WTC11 (cell line): ENCODE data around the gene RPL18A. TPM values are rescaled to one million over a fixed set of nuclear protein-coding genes. Genes with fewer than 3 reads are reported as not detected.

Experiments used
- CBFB ChIP-seq: sonication (generic); formaldehyde crosslinking; IDR thresholded peaks from 2 replicates; pipeline ENCODE4 v1.8.1; 2022; ENCODE audit warnings: mild to moderate bottlenecking, low read depth, missing genetic modification reagents
- ERG ChIP-seq: fragments of 250-450 bp; sonication (Bioruptor Pico); IDR thresholded peaks from 2 replicates; pipeline ENCODE4 v1.8.0; 2021; ENCODE audit warnings: mild to moderate bottlenecking
- FOXJ3 ChIP-seq: sonication (generic); formaldehyde crosslinking; IDR thresholded peaks from 2 replicates; pipeline ENCODE4 v1.9.0; 2021; ENCODE audit warnings: missing genetic modification reagents, mild to moderate bottlenecking, borderline replicate concordance
- FOXK1 ChIP-seq: sonication (generic); formaldehyde crosslinking; IDR thresholded peaks from 2 replicates; pipeline ENCODE4 v1.8.0; 2022; ENCODE audit warnings: mild to moderate bottlenecking, moderate library complexity, missing genetic modification reagents
- FOXP4 ChIP-seq: sonication (generic); formaldehyde crosslinking; IDR thresholded peaks from 2 replicates; pipeline ENCODE4 v1.8.0; 2022; ENCODE audit warnings: mild to moderate bottlenecking, missing genetic modification reagents
- JAZF1 ChIP-seq: fragments of 250-450 bp; sonication (Bioruptor Pico); IDR thresholded peaks from 2 replicates; pipeline ENCODE4 v1.9.0; 2021; ENCODE audit warnings: moderate library complexity, mild to moderate bottlenecking, inconsistent platforms
- MAX ChIP-seq: sonication (generic); formaldehyde crosslinking; IDR thresholded peaks from 2 replicates; pipeline ENCODE4 v1.8.0; 2022; ENCODE audit warnings: mild to moderate bottlenecking, missing genetic modification reagents
- MYBL2 ChIP-seq: sonication (generic); formaldehyde crosslinking; IDR thresholded peaks from 2 replicates; pipeline ENCODE4 v1.8.1; 2023; ENCODE audit warnings: mild to moderate bottlenecking, moderate library complexity, missing genetic modification reagents
- NFE2L1 ChIP-seq: sonication (generic); formaldehyde crosslinking; IDR thresholded peaks from 2 replicates; pipeline ENCODE4 v1.8.1; 2023; ENCODE audit warnings: missing genetic modification reagents
- NR3C1 ChIP-seq: sonication (generic); formaldehyde crosslinking; conservative IDR thresholded peaks from 2 replicates; pipeline ENCODE4 v1.8.1; 2023; ENCODE audit warnings: low read depth, mild to moderate bottlenecking, missing genetic modification reagents
- RORB ChIP-seq: fragments of 250-450 bp; sonication (Bioruptor Pico); IDR thresholded peaks from 2 replicates; pipeline ENCODE4 v1.9.0; 2021; ENCODE audit warnings: mild to moderate bottlenecking
- SOX15 ChIP-seq: fragments of 250-450 bp; sonication (Bioruptor Pico); IDR thresholded peaks from 2 replicates; pipeline ENCODE4 v1.9.0; 2021; ENCODE audit warnings: mild to moderate bottlenecking
- SP1 ChIP-seq: sonication (generic); formaldehyde crosslinking; conservative IDR thresholded peaks from 2 replicates; pipeline ENCODE4 v1.8.1; 2022; ENCODE audit warnings: missing genetic modification reagents
- STAT6 ChIP-seq: sonication (generic); formaldehyde crosslinking; conservative IDR thresholded peaks from 2 replicates; pipeline ENCODE4 v1.8.1; 2023; ENCODE audit warnings: mild to moderate bottlenecking, low read depth, missing genetic modification reagents, moderate library complexity
- TCF7 ChIP-seq: sonication (generic); formaldehyde crosslinking; IDR thresholded peaks from 2 replicates; pipeline ENCODE4 v1.8.0; 2022; ENCODE audit warnings: mild to moderate bottlenecking, low read depth, missing genetic modification reagents, moderate library complexity
- TP53 ChIP-seq: sonication (generic); formaldehyde crosslinking; IDR thresholded peaks from 2 replicates; pipeline ENCODE4 v1.8.1; 2023; ENCODE audit warnings: mild to moderate bottlenecking, missing genetic modification reagents
- ZBTB21 ChIP-seq: sonication (generic); formaldehyde crosslinking; IDR thresholded peaks from 2 replicates; pipeline ENCODE4 v1.8.1; 2023; ENCODE audit warnings: mild to moderate bottlenecking, missing genetic modification reagents, borderline replicate concordance
- ZNF317 ChIP-seq: sonication (generic); formaldehyde crosslinking; IDR thresholded peaks from 2 replicates; pipeline ENCODE4 v1.8.1; 2023; ENCODE audit warnings: low read depth, mild to moderate bottlenecking, moderate library complexity, missing genetic modification reagents, borderline replicate concordance
- total RNA-seq: library from RNA; stranded (reverse); gene quantifications from 3 replicates; pipeline ENCODE4 v1.2.3, GENCODE V29; 2021
- TF ChIP-seq, protein P1 (sequence below): sonication (generic); formaldehyde crosslinking; IDR thresholded peaks from 2 replicates; pipeline ENCODE4 v1.8.1; 2022; ENCODE audit warnings: low read depth, mild to moderate bottlenecking, moderate library complexity, missing genetic modification reagents, borderline replicate concordance
- TF ChIP-seq, protein P2 (sequence below): sonication (generic); formaldehyde crosslinking; IDR thresholded peaks from 2 replicates; pipeline ENCODE4 v1.8.0; 2022; ENCODE audit warnings: mild to moderate bottlenecking, missing genetic modification reagents
- TF ChIP-seq, protein P3 (sequence below): fragments of 250-450 bp; sonication (Bioruptor Pico); IDR thresholded peaks from 2 replicates; pipeline ENCODE4 v1.9.0; 2021; ENCODE audit warnings: moderate library complexity, mild to moderate bottlenecking, inconsistent platforms, borderline replicate concordance
- TF ChIP-seq, protein P4 (sequence below): sonication (generic); formaldehyde crosslinking; IDR thresholded peaks from 2 replicates; pipeline ENCODE4 v1.8.1; 2023; ENCODE audit warnings: mild to moderate bottlenecking, missing genetic modification reagents, borderline replicate concordance
- TF ChIP-seq, protein P5 (sequence below): sonication (generic); formaldehyde crosslinking; IDR thresholded peaks from 2 replicates; pipeline ENCODE4 v1.8.0; 2023; ENCODE audit warnings: mild to moderate bottlenecking, missing genetic modification reagents

Gene RPL18A
- total RNA-seq, 1 experiment from 2014 or later = 2,950 TPM

GRCh38 chr19:17829855-17830566, 29.7 kb upstream of the RPL18A start (continued):
- TF ChIP-seq, protein P1, sequence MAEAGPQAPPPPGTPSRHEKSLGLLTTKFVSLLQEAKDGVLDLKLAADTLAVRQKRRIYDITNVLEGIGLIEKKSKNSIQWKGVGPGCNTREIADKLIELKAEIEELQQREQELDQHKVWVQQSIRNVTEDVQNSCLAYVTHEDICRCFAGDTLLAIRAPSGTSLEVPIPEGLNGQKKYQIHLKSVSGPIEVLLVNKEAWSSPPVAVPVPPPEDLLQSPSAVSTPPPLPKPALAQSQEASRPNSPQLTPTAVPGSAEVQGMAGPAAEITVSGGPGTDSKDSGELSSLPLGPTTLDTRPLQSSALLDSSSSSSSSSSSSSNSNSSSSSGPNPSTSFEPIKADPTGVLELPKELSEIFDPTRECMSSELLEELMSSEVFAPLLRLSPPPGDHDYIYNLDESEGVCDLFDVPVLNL = no peak
- TF ChIP-seq SP1 (peak; percentile 81), FOXK1 (no peak), NFE2L1 (CRISPR knock-in tag) (no peak), ZNF317 (CRISPR knock-in tag) (no peak), TP53 (CRISPR knock-in tag) (no peak), NR3C1 (CRISPR knock-in tag) (no peak), STAT6 (no peak), ZBTB21 (CRISPR knock-in tag) (no peak), FOXJ3 (CRISPR knock-in tag) (no peak), RORB (CRISPR knock-in tag) (no peak), JAZF1 (no peak), TCF7 (0 out of 2 replicates have a peak, but pooled peaks have one; percentile 44), ERG (CRISPR knock-in tag) (no peak), MYBL2 (no peak; the same call in 1 of the 2 replicates), SOX15 (CRISPR knock-in tag) (no peak), MAX (CRISPR knock-in tag) (peak; percentile 77), CBFB (CRISPR knock-in tag) (no peak), FOXP4 (CRISPR knock-in tag) (no peak)
- TF ChIP-seq, protein P2, sequence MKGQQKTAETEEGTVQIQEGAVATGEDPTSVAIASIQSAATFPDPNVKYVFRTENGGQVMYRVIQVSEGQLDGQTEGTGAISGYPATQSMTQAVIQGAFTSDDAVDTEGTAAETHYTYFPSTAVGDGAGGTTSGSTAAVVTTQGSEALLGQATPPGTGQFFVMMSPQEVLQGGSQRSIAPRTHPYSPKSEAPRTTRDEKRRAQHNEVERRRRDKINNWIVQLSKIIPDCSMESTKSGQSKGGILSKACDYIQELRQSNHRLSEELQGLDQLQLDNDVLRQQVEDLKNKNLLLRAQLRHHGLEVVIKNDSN (CRISPR knock-in tag) = peak; percentile 57; the same call in 1 of the 2 replicates
- TF ChIP-seq, protein P3, sequence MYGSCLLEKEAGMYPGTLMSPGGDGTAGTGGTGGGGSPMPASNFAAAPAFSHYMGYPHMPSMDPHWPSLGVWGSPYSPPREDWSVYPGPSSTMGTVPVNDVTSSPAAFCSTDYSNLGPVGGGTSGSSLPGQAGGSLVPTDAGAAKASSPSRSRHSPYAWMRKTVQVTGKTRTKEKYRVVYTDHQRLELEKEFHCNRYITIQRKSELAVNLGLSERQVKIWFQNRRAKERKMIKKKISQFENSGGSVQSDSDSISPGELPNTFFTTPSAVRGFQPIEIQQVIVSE (CRISPR knock-in tag) = no peak
- TF ChIP-seq, protein P4, sequence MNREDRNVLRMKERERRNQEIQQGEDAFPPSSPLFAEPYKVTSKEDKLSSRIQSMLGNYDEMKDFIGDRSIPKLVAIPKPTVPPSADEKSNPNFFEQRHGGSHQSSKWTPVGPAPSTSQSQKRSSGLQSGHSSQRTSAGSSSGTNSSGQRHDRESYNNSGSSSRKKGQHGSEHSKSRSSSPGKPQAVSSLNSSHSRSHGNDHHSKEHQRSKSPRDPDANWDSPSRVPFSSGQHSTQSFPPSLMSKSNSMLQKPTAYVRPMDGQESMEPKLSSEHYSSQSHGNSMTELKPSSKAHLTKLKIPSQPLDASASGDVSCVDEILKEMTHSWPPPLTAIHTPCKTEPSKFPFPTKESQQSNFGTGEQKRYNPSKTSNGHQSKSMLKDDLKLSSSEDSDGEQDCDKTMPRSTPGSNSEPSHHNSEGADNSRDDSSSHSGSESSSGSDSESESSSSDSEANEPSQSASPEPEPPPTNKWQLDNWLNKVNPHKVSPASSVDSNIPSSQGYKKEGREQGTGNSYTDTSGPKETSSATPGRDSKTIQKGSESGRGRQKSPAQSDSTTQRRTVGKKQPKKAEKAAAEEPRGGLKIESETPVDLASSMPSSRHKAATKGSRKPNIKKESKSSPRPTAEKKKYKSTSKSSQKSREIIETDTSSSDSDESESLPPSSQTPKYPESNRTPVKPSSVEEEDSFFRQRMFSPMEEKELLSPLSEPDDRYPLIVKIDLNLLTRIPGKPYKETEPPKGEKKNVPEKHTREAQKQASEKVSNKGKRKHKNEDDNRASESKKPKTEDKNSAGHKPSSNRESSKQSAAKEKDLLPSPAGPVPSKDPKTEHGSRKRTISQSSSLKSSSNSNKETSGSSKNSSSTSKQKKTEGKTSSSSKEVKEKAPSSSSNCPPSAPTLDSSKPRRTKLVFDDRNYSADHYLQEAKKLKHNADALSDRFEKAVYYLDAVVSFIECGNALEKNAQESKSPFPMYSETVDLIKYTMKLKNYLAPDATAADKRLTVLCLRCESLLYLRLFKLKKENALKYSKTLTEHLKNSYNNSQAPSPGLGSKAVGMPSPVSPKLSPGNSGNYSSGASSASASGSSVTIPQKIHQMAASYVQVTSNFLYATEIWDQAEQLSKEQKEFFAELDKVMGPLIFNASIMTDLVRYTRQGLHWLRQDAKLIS (CRISPR knock-in tag) = no peak
- TF ChIP-seq, protein P5, sequence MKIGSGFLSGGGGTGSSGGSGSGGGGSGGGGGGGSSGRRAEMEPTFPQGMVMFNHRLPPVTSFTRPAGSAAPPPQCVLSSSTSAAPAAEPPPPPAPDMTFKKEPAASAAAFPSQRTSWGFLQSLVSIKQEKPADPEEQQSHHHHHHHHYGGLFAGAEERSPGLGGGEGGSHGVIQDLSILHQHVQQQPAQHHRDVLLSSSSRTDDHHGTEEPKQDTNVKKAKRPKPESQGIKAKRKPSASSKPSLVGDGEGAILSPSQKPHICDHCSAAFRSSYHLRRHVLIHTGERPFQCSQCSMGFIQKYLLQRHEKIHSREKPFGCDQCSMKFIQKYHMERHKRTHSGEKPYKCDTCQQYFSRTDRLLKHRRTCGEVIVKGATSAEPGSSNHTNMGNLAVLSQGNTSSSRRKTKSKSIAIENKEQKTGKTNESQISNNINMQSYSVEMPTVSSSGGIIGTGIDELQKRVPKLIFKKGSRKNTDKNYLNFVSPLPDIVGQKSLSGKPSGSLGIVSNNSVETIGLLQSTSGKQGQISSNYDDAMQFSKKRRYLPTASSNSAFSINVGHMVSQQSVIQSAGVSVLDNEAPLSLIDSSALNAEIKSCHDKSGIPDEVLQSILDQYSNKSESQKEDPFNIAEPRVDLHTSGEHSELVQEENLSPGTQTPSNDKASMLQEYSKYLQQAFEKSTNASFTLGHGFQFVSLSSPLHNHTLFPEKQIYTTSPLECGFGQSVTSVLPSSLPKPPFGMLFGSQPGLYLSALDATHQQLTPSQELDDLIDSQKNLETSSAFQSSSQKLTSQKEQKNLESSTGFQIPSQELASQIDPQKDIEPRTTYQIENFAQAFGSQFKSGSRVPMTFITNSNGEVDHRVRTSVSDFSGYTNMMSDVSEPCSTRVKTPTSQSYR (CRISPR knock-in tag) = 0 out of 2 replicates have a peak, but pooled peaks have one; percentile 60
